ENCODE data around the gene HTT-AS.

DNA sequence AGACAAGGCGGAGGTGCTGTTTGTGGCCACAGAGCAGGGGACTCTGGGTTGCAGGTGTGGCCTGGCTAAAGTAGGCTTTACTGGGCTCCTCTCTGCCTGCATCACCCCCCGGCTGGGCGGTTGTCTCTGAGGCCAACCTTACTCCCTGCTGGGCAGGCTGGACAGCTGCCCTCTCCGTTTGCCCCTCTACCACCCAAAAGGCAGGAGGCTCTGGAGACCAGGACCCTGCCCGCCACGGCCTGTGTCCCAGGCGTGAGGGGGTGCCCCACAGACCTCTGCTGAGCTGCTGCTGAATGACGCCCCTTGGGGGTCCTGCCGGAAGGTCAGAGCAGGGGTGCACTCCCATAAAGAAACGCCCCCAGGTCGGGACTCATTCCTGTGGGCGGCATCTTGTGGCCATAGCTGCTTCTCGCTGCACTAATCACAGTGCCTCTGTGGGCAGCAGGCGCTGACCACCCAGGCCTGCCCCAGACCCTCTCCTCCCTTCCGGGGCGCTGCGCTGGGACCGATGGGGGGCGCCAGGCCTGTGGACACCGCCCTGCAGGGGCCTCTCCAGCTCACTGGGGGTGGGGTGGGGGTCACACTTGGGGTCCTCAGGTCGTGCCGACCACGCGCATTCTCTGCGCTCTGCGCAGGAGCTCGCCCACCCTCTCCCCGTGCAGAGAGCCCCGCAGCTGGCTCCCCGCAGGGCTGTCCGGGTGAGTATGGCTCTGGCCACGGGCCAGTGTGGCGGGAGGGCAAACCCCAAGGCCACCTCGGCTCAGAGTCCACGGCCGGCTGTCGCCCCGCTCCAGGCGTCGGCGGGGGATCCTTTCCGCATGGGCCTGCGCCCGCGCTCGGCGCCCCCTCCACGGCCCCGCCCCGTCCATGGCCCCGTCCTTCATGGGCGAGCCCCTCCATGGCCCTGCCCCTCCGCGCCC lies 920 bp downstream of the HTT-AS start:
- TF ChIP-seq, protein P1, sequence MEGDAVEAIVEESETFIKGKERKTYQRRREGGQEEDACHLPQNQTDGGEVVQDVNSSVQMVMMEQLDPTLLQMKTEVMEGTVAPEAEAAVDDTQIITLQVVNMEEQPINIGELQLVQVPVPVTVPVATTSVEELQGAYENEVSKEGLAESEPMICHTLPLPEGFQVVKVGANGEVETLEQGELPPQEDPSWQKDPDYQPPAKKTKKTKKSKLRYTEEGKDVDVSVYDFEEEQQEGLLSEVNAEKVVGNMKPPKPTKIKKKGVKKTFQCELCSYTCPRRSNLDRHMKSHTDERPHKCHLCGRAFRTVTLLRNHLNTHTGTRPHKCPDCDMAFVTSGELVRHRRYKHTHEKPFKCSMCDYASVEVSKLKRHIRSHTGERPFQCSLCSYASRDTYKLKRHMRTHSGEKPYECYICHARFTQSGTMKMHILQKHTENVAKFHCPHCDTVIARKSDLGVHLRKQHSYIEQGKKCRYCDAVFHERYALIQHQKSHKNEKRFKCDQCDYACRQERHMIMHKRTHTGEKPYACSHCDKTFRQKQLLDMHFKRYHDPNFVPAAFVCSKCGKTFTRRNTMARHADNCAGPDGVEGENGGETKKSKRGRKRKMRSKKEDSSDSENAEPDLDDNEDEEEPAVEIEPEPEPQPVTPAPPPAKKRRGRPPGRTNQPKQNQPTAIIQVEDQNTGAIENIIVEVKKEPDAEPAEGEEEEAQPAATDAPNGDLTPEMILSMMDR (conservative IDR thresholded peaks at IDR 0.05; ENCODE audit: low read depth, low read length), result no peak
- TF ChIP-seq EZH2 (IDR thresholded peaks at IDR 0.05; ENCODE audit: borderline replicate concordance, low read depth, low read length, poor library complexity, severe bottlenecking), result no peak
